ENCODE results near the gene PCDHGA3.
"Not testable (repeated sequence)": the region's sequence is repeated elsewhere in the genome, so short reads cannot be mapped to it uniquely, and the experiment has no call there.

Gene PCDHGA3

DNA sequence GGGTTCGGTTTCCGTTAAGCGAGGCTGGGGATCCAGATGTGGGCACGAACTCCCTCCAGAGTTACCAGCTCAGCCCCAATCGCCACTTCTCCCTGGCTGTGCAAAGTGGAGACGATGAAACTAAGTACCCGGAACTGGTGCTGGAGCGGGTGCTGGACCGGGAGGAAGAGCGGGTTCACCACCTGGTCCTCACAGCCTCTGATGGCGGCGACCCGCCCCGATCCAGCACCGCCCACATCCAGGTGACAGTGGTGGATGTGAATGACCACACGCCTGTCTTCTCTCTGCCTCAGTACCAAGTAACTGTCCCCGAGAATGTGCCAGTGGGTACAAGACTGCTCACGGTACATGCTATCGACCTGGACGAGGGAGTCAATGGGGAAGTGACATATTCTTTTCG, 39.7 kb downstream of the PCDHGA3 start:
- DNase-seq, result no peak

GRCh38 chr5:141384471-141385267, 41.0 kb downstream of the PCDHGA3 start:
- no peak for DNase-seq

DNA sequence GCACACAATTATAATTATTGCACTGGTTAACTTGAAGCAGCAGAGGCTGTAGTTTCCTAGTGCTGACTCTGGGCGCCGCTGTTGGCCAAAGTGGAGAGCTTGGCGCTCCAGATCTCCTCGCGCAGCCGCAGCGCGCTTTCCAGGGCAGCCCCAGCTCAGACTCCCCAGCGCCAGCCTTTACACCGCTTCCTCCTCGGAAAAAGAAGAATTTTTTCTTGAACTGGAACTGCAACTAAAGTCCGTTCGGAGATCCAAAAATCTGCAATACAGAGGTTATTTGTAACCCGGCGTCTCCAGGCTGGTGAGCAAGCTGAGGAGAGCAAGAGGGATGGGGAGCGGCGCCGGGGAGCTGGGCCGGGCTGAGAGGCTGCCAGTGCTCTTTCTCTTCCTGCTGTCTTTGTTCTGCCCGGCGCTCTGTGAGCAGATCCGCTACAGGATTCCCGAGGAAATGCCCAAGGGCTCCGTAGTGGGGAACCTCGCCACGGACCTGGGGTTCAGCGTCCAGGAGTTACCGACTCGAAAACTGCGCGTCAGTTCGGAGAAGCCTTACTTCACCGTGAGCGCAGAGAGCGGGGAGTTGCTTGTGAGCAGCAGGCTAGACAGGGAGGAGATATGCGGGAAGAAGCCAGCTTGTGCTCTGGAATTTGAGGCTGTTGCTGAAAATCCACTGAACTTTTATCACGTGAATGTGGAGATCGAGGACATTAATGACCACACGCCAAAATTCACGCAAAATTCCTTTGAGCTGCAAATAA, 44.1 kb downstream of the PCDHGA3 start, which contains the start of gene PCDHGB4:
PCDHGB4 (plus strand) TSS at position 142 of the 755 bp plus-strand sequence; CDS start at position 329, 187 bp downstream.
- DNase-seq, result peak; percentile 24

- no peak for DNase-seq
Measured at GRCh38 chr5:141388661-141389060, 45.0 kb downstream of the PCDHGA3 start.

GRCh38 chr5:141389153-141390042, 45.8 kb downstream of the PCDHGA3 start:
- no peak for DNase-seq

GRCh38 chr5:141392429-141393198, 49.0 kb downstream of the PCDHGA3 start, which contains the start of gene PCDHGA8:
PCDHGA8 (plus strand) TSS chr5:141392633; CDS start chr5:141392814, 181 bp downstream.
- DNase-seq, result no peak

- DNase-seq, result no peak
Measured at GRCh38 chr5:141393267-141393666, 49.6 kb downstream of the PCDHGA3 start.

DNA sequence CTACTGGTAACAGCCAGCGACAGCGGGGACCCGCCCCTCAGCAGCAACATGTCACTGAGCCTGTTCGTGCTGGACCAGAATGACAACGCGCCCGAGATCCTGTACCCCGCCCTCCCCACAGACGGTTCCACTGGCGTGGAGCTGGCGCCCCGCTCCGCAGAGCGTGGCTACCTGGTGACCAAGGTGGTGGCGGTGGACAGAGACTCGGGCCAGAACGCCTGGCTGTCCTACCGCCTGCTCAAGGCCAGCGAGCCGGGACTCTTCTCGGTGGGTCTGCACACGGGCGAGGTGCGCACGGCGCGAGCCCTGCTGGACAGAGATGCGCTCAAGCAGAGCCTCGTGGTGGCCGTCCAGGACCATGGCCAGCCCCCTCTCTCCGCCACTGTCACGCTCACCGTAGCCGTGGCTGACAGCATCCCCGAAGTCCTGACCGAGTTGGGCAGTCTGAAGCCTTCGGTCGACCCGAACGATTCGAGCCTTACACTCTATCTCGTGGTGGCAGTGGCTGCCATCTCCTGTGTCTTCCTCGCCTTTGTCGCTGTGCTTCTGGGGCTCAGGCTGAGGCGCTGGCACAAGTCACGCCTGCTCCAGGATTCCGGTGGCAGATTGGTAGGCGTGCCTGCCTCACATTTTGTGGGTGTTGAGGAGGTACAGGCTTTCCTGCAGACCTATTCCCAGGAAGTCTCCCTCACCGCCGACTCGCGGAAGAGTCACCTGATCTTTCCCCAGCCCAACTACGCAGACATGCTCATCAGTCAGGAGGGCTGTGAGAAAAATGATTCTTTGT, 51.0 kb downstream of the PCDHGA3 start:
- DNase-seq, result not testable (repeated sequence)

All from stimulated activated CD4-positive, alpha-beta T cell treated with anti-CD3 and anti-CD28 coated beads, Interleukin-1b, Interleukin-23, amount 100 ng/mL, for 48 hours (primary cell).